Muscle layer of colon (tissue), 2 donors: ENCODE data around the gene GAREM1.

Source experiments
- H3K27ac ChIP-seq: one replicate; pipeline ENCODE4 v1.7.0; 2013; ENCODE audit warnings: low read depth, mild to moderate bottlenecking, low read length, moderate library complexity
- H3K27me3 ChIP-seq, 2 donors: one replicate each; pipeline ENCODE4 v1.7.0; 2013; ENCODE audit warnings: low read length in 2 of 2, mild to moderate bottlenecking in 2 of 2; ENCODE audit not compliant: insufficient read depth in 2 of 2, control insufficient read depth in 1 of 2
- H3K36me3 ChIP-seq: one replicate; pipeline ENCODE4 v1.7.0; 2013; ENCODE audit warnings: mild to moderate bottlenecking, low read length; ENCODE audit not compliant: insufficient read depth
- H3K4me1 ChIP-seq: one replicate; pipeline ENCODE4 v1.7.0; 2013; ENCODE audit warnings: mild to moderate bottlenecking, low read length; ENCODE audit not compliant: insufficient read depth
- H3K4me3 ChIP-seq, 2 donors: one replicate each; pipeline ENCODE4 v1.7.0; 2013; ENCODE audit warnings: low read length in 2 of 2, low read depth in 1 of 2, mild to moderate bottlenecking in 1 of 2, moderate library complexity in 1 of 2
- H3K9ac ChIP-seq: one replicate; pipeline ENCODE4 v1.7.0; 2013; ENCODE audit warnings: low read length
- H3K9me3 ChIP-seq: one replicate; pipeline ENCODE4 v1.7.0; 2013; ENCODE audit warnings: mild to moderate bottlenecking, low read length
- donor health status: abdominal sarcoma.
- donor health status: Adenocarcinoma of cecum.

The GAREM1 gene

DNA sequence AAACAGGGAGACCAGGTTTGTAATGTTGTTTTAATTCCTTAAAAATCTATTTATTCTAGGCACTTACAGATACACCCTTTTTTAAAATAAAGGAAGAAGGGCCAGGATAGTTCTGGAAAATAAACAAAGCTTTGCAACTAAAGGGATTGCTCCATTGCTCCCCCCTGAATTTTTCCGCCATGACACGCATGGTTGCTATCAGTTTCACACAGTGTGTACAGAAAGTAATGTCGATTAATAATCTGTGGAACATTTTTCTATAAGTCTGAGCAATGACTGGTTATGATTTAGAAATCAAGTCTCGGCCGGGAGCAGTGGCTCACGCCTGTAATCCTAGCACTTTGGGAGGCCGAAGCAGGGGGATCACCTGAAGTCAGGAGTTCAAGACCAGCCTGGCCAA, 90.8 kb downstream of the GAREM1 start:
- Histone ChIP-seq H3K27ac (no peak overlapping the region), H3K27me3 (no peaks in the 10 kb centered on the region), H3K9ac (no peak overlapping the region), H3K36me3 (no peaks in the 10 kb centered on the region), H3K4me1 (peaks cover 10% of the 10 kb centered on the region), H3K4me3 (no peak overlapping the region), H3K9me3 (no peaks in the 10 kb centered on the region)

DNA sequence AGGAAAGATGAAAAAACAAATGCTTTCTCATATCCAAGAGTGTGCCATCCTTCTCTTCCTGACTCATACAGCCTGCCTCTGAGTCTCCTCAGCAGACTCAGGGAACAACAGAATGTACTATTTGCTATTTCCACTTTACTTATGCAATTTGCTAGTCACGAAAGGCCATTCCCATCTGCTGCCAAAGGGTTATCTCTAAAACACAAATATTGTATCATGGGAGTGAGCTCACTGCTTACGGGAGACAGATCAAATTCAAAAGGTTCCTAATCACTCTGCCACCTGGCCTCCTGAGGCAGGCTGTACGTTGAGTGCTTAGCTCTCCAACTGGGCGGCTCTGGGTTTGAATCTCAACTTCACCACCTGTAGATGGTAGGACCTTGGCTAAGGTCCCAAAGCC, 92.0 kb downstream of the GAREM1 start:
- no peaks in the 10 kb centered on the region for H3K27me3 ChIP-seq
- H3K27ac ChIP-seq: no peak overlapping the region
- H3K9ac ChIP-seq: no peak overlapping the region
- H3K4me1 ChIP-seq: peaks cover 18% of the 10 kb centered on the region
- no peak overlapping the region for H3K4me3 ChIP-seq
- no peaks in the 10 kb centered on the region for H3K36me3 ChIP-seq
- no peaks in the 10 kb centered on the region for H3K9me3 ChIP-seq

GRCh38 chr18:32373995-32374394, 96.7 kb downstream of the GAREM1 start:
- no peaks in the 10 kb centered on the region for H3K9me3 ChIP-seq
- no peaks in the 10 kb centered on the region for H3K36me3 ChIP-seq
- no peaks in the 10 kb centered on the region for H3K27me3 ChIP-seq
- H3K4me1 ChIP-seq: peaks cover 12% of the 10 kb centered on the region
- no peak overlapping the region for H3K9ac ChIP-seq
- no peak overlapping the region for H3K4me3 ChIP-seq
- no peak overlapping the region for H3K27ac ChIP-seq

DNA sequence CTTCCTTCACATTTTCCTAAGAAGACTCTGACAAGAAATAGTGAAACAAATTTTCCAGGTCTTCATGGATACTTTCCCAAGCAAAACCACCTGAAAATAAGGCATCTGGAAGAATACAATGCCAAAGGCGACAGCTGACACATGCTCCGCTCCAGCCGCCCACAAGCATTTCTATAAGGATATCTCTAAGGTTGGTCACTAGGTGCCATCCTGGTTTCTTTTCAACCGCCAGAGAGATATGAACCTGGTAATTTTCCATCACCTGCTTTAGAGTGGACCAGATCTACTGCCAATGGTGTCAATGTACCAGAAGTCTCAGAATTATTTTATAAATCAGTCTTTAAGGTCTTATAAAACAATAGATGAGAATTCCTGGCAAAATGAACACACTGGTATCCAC, 97.2 kb downstream of the GAREM1 start:
- Histone ChIP-seq H3K27me3 (no peaks in the 10 kb centered on the region), H3K36me3 (no peaks in the 10 kb centered on the region), H3K9me3 (no peaks in the 10 kb centered on the region), H3K4me3 (no peak overlapping the region), H3K9ac (no peak overlapping the region), H3K4me1 (peaks cover 12% of the 10 kb centered on the region), H3K27ac (no peak overlapping the region)

DNA sequence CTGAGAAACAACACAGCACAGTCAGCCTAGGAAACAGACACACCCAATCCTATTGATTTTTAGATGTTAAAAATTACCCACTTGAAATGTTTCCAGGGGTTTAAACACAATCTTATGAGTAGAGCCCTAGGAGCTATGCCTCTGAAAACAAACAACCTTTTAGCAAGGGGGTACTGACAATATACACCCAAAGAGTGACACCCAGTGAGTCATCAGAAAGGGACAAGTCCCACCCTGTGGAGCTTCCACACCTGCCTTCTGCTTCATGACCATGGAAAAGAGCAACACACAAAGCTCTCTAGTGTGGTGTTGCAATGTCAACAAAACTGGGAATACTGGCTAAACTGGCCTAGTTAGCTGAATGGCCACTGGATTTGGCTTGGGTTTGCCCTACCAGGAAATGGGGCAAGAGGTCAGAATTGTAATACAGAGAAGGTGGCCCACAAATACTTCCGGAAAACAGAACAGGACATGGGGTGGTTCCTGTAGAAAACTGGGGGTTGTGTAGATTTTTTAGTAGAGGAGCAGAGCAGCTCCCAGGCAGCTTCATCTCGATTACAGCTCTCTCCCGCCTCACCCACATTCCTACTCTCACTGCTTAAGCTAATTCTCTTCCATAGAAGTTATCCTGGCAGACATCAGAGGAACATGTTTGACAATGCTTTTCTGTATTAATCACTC, 98.2 kb downstream of the GAREM1 start:
- Histone ChIP-seq H3K9ac (no peak overlapping the region), H3K4me1 (peaks cover 12% of the 10 kb centered on the region), H3K4me3 (no peak overlapping the region), H3K36me3 (no peaks in the 10 kb centered on the region), H3K9me3 (no peaks in the 10 kb centered on the region), H3K27ac (no peak overlapping the region), H3K27me3 (no peaks in the 10 kb centered on the region)

- H3K9ac ChIP-seq: no peak overlapping the region
- no peaks in the 10 kb centered on the region for H3K27me3 ChIP-seq
- H3K9me3 ChIP-seq: no peaks in the 10 kb centered on the region
- no peak overlapping the region for H3K27ac ChIP-seq
- H3K4me3 ChIP-seq: no peak overlapping the region
- peaks cover 12% of the 10 kb centered on the region for H3K4me1 ChIP-seq
- no peaks in the 10 kb centered on the region for H3K36me3 ChIP-seq
Observed at GRCh38 chr18:32372047-32372380, 98.7 kb downstream of the GAREM1 start.

GRCh38 chr18:32371384-32371783, 99.3 kb downstream of the GAREM1 start:
- no peak overlapping the region for H3K27ac ChIP-seq
- no peak overlapping the region for H3K9ac ChIP-seq
- H3K4me3 ChIP-seq: no peak overlapping the region
- H3K36me3 ChIP-seq: no peaks in the 10 kb centered on the region
- H3K9me3 ChIP-seq: no peaks in the 10 kb centered on the region
- no peaks in the 10 kb centered on the region for H3K27me3 ChIP-seq
- H3K4me1 ChIP-seq: peaks cover 12% of the 10 kb centered on the region

DNA sequence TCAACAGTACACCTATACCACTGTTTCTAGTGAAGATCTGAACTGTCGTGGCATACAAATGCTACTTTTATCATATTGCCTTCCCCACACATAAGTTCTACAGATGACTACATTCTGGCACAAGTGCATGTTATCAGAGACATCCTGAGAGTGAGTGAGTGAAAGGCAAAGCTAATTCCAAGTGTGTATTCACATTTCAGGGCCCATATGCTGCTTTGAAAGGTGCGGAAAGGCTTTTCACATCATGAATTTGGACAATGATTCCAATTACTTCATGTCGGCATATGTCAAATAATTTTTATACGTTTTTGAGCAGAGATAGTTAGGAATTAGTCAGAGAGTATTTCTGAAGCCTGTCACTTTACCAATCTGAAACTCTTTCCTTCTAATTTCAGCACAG, 101.7 kb downstream of the GAREM1 start:
- Histone ChIP-seq H3K27me3 (no peaks in the 10 kb centered on the region), H3K4me1 (peaks cover 8% of the 10 kb centered on the region), H3K27ac (no peak overlapping the region), H3K4me3 (no peak overlapping the region), H3K9me3 (no peaks in the 10 kb centered on the region), H3K36me3 (no peaks in the 10 kb centered on the region), H3K9ac (no peak overlapping the region)

DNA sequence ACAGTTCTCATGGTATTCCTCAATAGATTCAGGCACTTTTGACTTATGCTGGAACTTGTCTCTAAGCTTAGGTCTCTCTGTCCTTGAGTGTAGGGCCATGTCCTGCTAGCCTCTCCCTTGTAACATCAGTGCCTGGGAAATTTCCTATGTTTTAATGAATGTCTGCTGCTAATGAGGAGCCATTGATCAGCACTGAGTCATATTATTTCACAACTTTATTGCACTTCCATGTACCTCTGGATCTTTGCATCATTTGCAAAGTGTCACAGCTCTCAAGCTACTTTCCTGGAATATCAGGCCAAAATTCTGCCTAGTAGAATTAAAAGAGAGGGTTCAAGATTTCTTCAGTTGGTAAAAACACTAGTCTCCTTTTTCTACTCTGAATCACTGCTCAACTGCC, 102.5 kb downstream of the GAREM1 start:
- Histone ChIP-seq H3K27ac (no peak overlapping the region), H3K9me3 (no peaks in the 10 kb centered on the region), H3K9ac (no peak overlapping the region), H3K4me3 (no peak overlapping the region), H3K36me3 (no peaks in the 10 kb centered on the region), H3K27me3 (no peaks in the 10 kb centered on the region), H3K4me1 (no peaks in the 10 kb centered on the region)

GRCh38 chr18:32366586-32367538, 103.8 kb downstream of the GAREM1 start:
- H3K27ac ChIP-seq: no peak overlapping the region
- H3K4me1 ChIP-seq: no peaks in the 10 kb centered on the region
- no peaks in the 10 kb centered on the region for H3K36me3 ChIP-seq
- H3K4me3 ChIP-seq: no peak overlapping the region
- no peaks in the 10 kb centered on the region for H3K27me3 ChIP-seq
- no peaks in the 10 kb centered on the region for H3K9me3 ChIP-seq
- H3K9ac ChIP-seq: no peak overlapping the region

DNA sequence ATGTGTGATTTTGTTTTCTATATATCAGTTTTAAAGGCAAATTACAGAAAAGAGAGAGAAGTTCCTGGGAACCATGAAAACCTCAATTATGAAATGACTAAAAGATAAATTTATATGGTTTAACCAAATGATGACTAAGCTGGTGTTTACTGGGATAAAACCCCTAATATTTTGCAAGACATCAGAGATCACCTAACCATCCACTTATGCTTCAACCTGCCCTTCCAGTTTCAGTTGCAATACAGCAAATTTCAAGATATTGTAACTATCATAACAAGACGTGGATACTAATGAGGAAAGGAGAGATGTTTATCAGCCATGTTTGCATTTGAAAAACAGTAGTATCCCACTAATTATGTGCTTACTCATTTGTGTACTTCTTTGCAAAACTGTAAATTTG, 108.2 kb downstream of the GAREM1 start:
- H3K4me3 ChIP-seq: no peak overlapping the region
- no peaks in the 10 kb centered on the region for H3K27me3 ChIP-seq
- no peaks in the 10 kb centered on the region for H3K36me3 ChIP-seq
- no peaks in the 10 kb centered on the region for H3K9me3 ChIP-seq
- H3K4me1 ChIP-seq: no peaks in the 10 kb centered on the region
- no peak overlapping the region for H3K9ac ChIP-seq
- no peak overlapping the region for H3K27ac ChIP-seq
